K562 (cell line): Measurements from ENCODE around the gene ELMO3. TPM values are rescaled to one million over a fixed set of nuclear protein-coding genes. Genes with fewer than 3 reads are reported as not detected.

Experiments used
- ATAC-seq: fragments of 200-7000 bp; cut with Tn5 transposase; 3 replicates; pipeline ENCODE4 v1.9.1; 2020; ENCODE audit warnings: moderate library complexity
- BruUV-seq: library from RNA; stranded (reverse); fragments of 400-500 nt; replicated peaks from 2 replicates; lab custom pipeline; 2021; lab: Mats Ljungman, UMichigan
- CTCF ChIA-PET: fragments of 300-600 bp; formaldehyde crosslinking; extraction: SDS; loops from one replicate; lab custom pipeline; 2021; ENCODE audit warnings: low intra/inter-chr PET ratio; lab: Yijun Ruan, JAX
- POLR2A ChIA-PET: fragments of 300-600, 350-650 bp; sonication (Branson Sonifier 250); formaldehyde crosslinking; extraction: SDS; loops from one replicate; lab custom pipeline; 2021; ENCODE audit warnings: antibody characterized with exemption, inconsistent platforms; lab: Yijun Ruan, JAX
- DNase-seq, 4 experiments: peaks; one replicate each; pipeline versions ENCODE4 v3.0.0 to v3.0.0-alpha.2; 2011 to 2018; ENCODE audit warnings: low spot score in 3 of 4, mixed read lengths in 3 of 4; ENCODE audit errors: extremely low read depth in 1 of 4
- FAIRE-seq: peaks from 2 replicates; lab custom pipeline; 2011; peaks lifted over from hg19 to GRCh38; lab: Jason Lieb, UNC
- H2AFZ ChIP-seq: 2 replicates; pipeline ENCODE4 v1.6.0; 2011; ENCODE audit warnings: low read depth, low read length, control low read depth, inconsistent platforms
- H3K27ac ChIP-seq: fragments of 200-600 bp; 3 replicates; pipeline ENCODE4 v1.8.0; 2011; ENCODE audit warnings: low read depth, mild to moderate bottlenecking, control low read depth, inconsistent platforms, low read length, moderate library complexity, mixed read lengths; ENCODE audit errors: extremely low read depth
- H3K27me3 ChIP-seq, 2 experiments: fragments of 300-600 bp in 1 of 2; 2 replicates in 1 of 2; 3 replicates in 1 of 2; pipeline versions ENCODE4 v1.6.0 to v1.8.0; 2011; ENCODE audit warnings: inconsistent platforms in 2 of 2, low read length in 2 of 2, mild to moderate bottlenecking in 1 of 2, mixed read lengths in 1 of 2, moderate library complexity in 1 of 2; ENCODE audit not compliant: control insufficient read depth in 2 of 2, insufficient read depth in 2 of 2
- H3K36me3 ChIP-seq: fragments of 300-600 bp; 3 replicates; pipeline ENCODE4 v1.8.0; 2011; ENCODE audit warnings: mild to moderate bottlenecking, low read length, inconsistent platforms; ENCODE audit not compliant: control insufficient read depth, insufficient read depth
- H3K4me1 ChIP-seq, 2 experiments: fragments of 200-600 bp in 1 of 2; replicated peaks in 1 of 2; 2 replicates in 1 of 2; 3 replicates in 1 of 2; pipeline versions ENCODE4 v1.5.1 to v1.8.0; 2011; ENCODE audit warnings: inconsistent platforms in 2 of 2, low read length in 2 of 2, mild to moderate bottlenecking in 1 of 2, mixed read lengths in 1 of 2, moderate library complexity in 1 of 2; ENCODE audit not compliant: control insufficient read depth in 2 of 2, insufficient read depth in 2 of 2
- H3K4me2 ChIP-seq: 2 replicates; pipeline ENCODE4 v1.6.1; 2011; ENCODE audit warnings: low read length, control low read depth, inconsistent platforms, mixed read lengths; ENCODE audit not compliant: insufficient read depth
- H3K4me3 ChIP-seq: fragments of 200-600 bp; sonication (generic), shearing (Covaris generic); 2 replicates; pipeline ENCODE4 v1.5.1; 2016; ENCODE audit warnings: control low read depth, inconsistent platforms
- H3K79me2 ChIP-seq: fragments of 200-600 bp; 3 replicates; pipeline ENCODE4 v1.8.0; 2011; ENCODE audit warnings: low read length, inconsistent platforms; ENCODE audit not compliant: control insufficient read depth, insufficient read depth
- H3K9ac ChIP-seq, 2 experiments: 2 replicates each; pipeline versions ENCODE4 v1.6.0 to v1.6.1; 2011; ENCODE audit warnings: low read depth in 2 of 2, low read length in 2 of 2, control low read depth in 1 of 2, inconsistent platforms in 1 of 2, mild to moderate bottlenecking in 1 of 2, mixed read lengths in 1 of 2; ENCODE audit not compliant: insufficient read depth in 1 of 2
- H3K9me1 ChIP-seq: one replicate; pipeline ENCODE4 v1.6.0; 2011; ENCODE audit warnings: inconsistent platforms, mild to moderate bottlenecking, low read length, moderate library complexity; ENCODE audit not compliant: control insufficient read depth, insufficient read depth
- H3K9me3 ChIP-seq: replicated peaks from 2 replicates; pipeline ENCODE4 v1.5.1; 2011; ENCODE audit warnings: low read depth, low read length, inconsistent platforms; ENCODE audit not compliant: control insufficient read depth, insufficient read depth
- H4K20me1 ChIP-seq: replicated peaks from 2 replicates; pipeline ENCODE4 v1.6.1; 2011; ENCODE audit warnings: low read length, inconsistent platforms, mixed read lengths; ENCODE audit not compliant: control insufficient read depth, insufficient read depth
- EGR1 ChIP-seq: fragments of 450-650 bp; conservative IDR thresholded peaks from 2 replicates; pipeline ENCODE4 v1.6.1; 2017; ENCODE audit warnings: mild to moderate bottlenecking
- LCOR ChIP-seq: sonication (generic); formaldehyde crosslinking; IDR thresholded peaks from 2 replicates; pipeline ENCODE4 v1.8.0; 2022; ENCODE audit warnings: mild to moderate bottlenecking, missing genetic modification reagents
- NCOA2 ChIP-seq, 2 experiments: fragments of 450-650 bp; IDR thresholded peaks; 2 replicates each; pipeline ENCODE4 v1.6.1; 2018; ENCODE audit warnings: mild to moderate bottlenecking in 2 of 2, moderate library complexity in 1 of 2; ENCODE audit not compliant: partially characterized antibody in 2 of 2
- OTX1 ChIP-seq: fragments of 450-650 bp; formaldehyde crosslinking; IDR thresholded peaks from 2 replicates; pipeline ENCODE4 v1.4.0; 2022; ENCODE audit warnings: mild to moderate bottlenecking
- POLR2A ChIP-seq: fragments of 450-650 bp; conservative IDR thresholded peaks from 2 replicates; pipeline ENCODE4 v1.6.1; 2016
- SNRNP70 ChIP-seq: fragments of 200-400 bp; formaldehyde crosslinking; optimal IDR thresholded peaks from 2 replicates; pipeline ENCODE3; 2017; ENCODE audit warnings: low read depth, low read length
- TRIM28 ChIP-seq: fragments of 450-650 bp; IDR thresholded peaks from 2 replicates; pipeline ENCODE4 v1.6.1; 2017
- WHSC1 ChIP-seq: IDR thresholded peaks from one replicate; pipeline ENCODE4 v1.6.1; 2012; ENCODE audit warnings: low read length, control low read depth, inconsistent platforms
- ZNF134 ChIP-seq: fragments of 250-450 bp; sonication (Bioruptor Pico); conservative IDR thresholded peaks from 2 replicates; pipeline ENCODE4 v1.4.0; 2020
- ZNF668 ChIP-seq: fragments of 250-450 bp; sonication (Bioruptor Pico); IDR thresholded peaks from 2 replicates; pipeline ENCODE4 v1.8.0; 2022; ENCODE audit warnings: mild to moderate bottlenecking, inconsistent platforms
- whole genome bisulfite sequencing: fragments of 100-300 bp; shearing (Covaris generic); methylation state at CpG from one replicate; pipeline ENCODE4 v1.1.6; 2016; ENCODE audit warnings: low coverage, mixed read lengths; ENCODE audit not compliant: insufficient coverage; ENCODE audit errors: missing lambda C conversion rate; 5-methylcytosine and 5-hydroxymethylcytosine counted together
- in situ Hi-C: fragments of 300-500 bp; cut with MboI; formaldehyde crosslinking; loops from 4 replicates; pipeline ENCODE4 v1.15.0; 2018; ENCODE audit warnings: inconsistent platforms, mixed read lengths
- intact Hi-C: fragments of 100-400 bp; cut with micrococcal nuclease; formaldehyde crosslinking; loops from 2 replicates; pipeline ENCODE4 v1.14.2; 2022
- polyA plus RNA-seq, 8 experiments: library from polyadenylated mRNA; depleted of rRNA in 4 of 8; stranded (reverse) in 5 of 8; unstranded in 3 of 8; fragments of >200 nt; fragmentation: Nextera tagmentation in 2 of 8; fragmentation: Illumina TruSeq in 1 of 8; extraction: Ambion mirVana in 2 of 8; extraction: Trizol in 1 of 8; gene quantifications; 2 replicates each; pipeline versions ENCODE4 v1.2.1 to v1.2.3, GENCODE V29; 2011 to 2014; ENCODE audit warnings: inconsistent platforms in 1 of 8, missing spikeins in 1 of 8
- total RNA-seq, 7 experiments: library from RNA; depleted of rRNA in 6 of 7; stranded (reverse); fragments of >200 nt in 6 of 7; fragmentation: Illumina TruSeq in 2 of 7; extraction: Trizol in 2 of 7; gene quantifications; 2 replicates each; pipeline versions ENCODE4 v1.2.1 to v1.2.3, GENCODE V29; 2011 to 2021; ENCODE audit warnings: low replicate concordance in 1 of 7
- TF ChIP-seq, protein P1 (sequence below): fragments of 250-450 bp; sonication (Bioruptor Pico); IDR thresholded peaks from 2 replicates; pipeline ENCODE4 v1.6.1; 2021; ENCODE audit warnings: mild to moderate bottlenecking
- TF ChIP-seq, protein P2 (sequence below): fragments of 450-650 bp; conservative IDR thresholded peaks from 2 replicates; pipeline ENCODE4 v1.6.1; 2016; ENCODE audit warnings: missing genetic modification characterization, low read depth, mild to moderate bottlenecking, missing compliant biosample characterization, moderate library complexity
- TF ChIP-seq, protein P3 (sequence below): fragments of 250-450 bp; sonication (Bioruptor Pico); IDR thresholded peaks from 2 replicates; pipeline ENCODE4 v1.8.0; 2021; ENCODE audit warnings: moderate library complexity, mild to moderate bottlenecking, inconsistent platforms
- TF ChIP-seq, protein P4 (sequence below): fragments of 250-450 bp; sonication (Bioruptor Pico); IDR thresholded peaks from 2 replicates; pipeline ENCODE4 v1.8.0; 2022; ENCODE audit warnings: moderate library complexity, mild to moderate bottlenecking, inconsistent platforms

The ELMO3 gene
- total and polyA plus RNA-seq, 9 of the 15 experiments (the other 6 are each of a cell fraction or from before 2014, with no cell fraction given) = 0.04 to 5.1 (median 1.5) TPM

DNA sequence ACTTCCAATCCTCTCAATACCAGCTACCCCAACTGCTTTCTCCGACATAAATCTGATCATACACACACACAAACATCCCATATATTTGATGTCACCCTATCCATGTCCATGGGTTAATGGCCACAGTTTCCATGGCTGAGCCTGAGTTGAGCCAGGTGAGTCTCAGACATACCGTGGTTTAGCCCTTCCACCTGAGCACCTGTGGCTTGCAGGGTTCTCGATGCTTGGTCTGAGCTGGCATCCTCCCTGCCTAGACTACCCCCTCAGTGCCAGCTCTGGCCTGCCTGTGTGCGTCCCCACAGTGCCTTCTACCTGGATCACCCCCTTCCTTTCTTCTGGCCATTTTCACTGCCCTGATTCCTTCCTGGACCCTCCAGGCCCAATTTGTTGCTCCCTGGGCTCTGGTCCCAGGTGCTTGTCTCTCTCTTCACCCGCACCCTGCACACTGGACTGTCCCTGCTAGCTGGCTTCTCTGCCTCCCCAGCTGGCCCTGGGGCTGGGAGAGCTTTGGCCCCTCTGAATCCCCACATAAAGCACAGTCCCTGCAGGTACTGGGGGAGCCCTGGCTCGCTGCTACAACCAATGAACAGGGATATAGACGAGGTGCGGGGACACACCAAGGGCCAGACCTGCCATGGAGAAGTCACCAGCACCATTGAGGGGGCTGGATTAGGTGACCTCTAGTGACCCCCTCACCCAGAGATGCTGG lies 7.4 kb downstream of the ELMO3 start:
- DNase-seq = no peak
- Histone ChIP-seq H3K27me3 (no peaks in the 10 kb centered on the region), H4K20me1 (no peaks in the 10 kb centered on the region; the same call in 1 of the 2 replicates), H2AFZ (no peak overlapping the region), H3K9me1 (peaks cover 3% of the 10 kb centered on the region), H3K4me3 (no peak overlapping the region), H3K4me1 (peaks cover 10 to 58% of the 10 kb centered on the region in 2 experiments; a peak in 4 of 5 replicates), H3K36me3 (peaks cover 37% of the 10 kb centered on the region; the same call in 2 of the 3 replicates), H3K9me3 (no peaks in the 10 kb centered on the region), H3K9ac (peak overlapping the region in 1 of 2 experiments; percentile 80; a peak in 1 of 4 replicates), H3K79me2 (no peaks in the 10 kb centered on the region), H3K27ac (no peak overlapping the region), H3K4me2 (no peak overlapping the region)
- CTCF ChIA-PET = no interaction called here
- TF ChIP-seq POLR2A (peak; percentile 47), LCOR (CRISPR knock-in tag) (no peak)
- 83% methylated on average over 8 of the region's 8 CpGs for WGBS
- POLR2A ChIA-PET = interaction anchor here (0.6 to 3.8 kb wide), 3 partner anchors 12 to 270 kb away, joined by 3 to 21 read pairs (median 3); partner anchors contain the start of gene E2F4
- in situ Hi-C loops (no loop called here), intact Hi-C loops (no loop called here)
- ATAC-seq = no peak
- no peak for FAIRE-seq
- BruUV-seq = no TSS peak

DNA sequence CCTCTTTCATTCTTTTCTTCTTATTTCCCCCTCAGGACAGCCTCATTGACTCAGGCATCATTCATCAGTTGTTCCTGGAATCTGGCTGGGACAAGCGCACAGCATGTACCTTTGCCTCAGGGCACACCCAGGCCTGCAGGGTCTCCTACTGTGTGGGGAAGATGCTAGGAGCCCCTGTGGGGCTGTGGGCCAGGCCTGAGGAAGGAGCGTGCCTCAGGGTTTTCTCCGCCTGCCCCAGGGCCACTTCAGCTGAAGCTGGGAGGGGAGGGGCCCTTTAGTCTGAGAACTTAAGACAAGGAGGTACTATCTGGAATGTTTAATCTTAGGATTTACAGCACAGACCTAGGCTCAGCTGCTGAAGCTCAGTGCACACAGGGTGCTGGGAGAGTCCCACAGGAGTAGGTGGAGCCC lies 7.9 kb downstream of the ELMO3 start:
- H4K20me1 ChIP-seq = no peaks in the 10 kb centered on the region; the same call in 1 of the 2 replicates
- no peak overlapping the region for H3K4me3 ChIP-seq
- ATAC-seq (peak; percentile 44), FAIRE-seq (peak; percentile 55), DNase-seq (peak in 1 of 4 experiments; percentile 37)
- in situ Hi-C loops (no loop called here), intact Hi-C loops (no loop called here)
- H3K4me1 ChIP-seq = peaks cover 10 to 56% of the 10 kb centered on the region in 2 experiments; a peak in 4 of 5 replicates
- H3K27ac ChIP-seq = no peak overlapping the region
- ChIA-PET CTCF (no interaction called here), POLR2A (interaction anchor here (0.6 to 3.8 kb wide), 5 partner anchors 11 to 269 kb away, joined by 3 to 21 read pairs (median 6); partner anchors contain the start of genes E2F4 and TMEM208)
- no TSS peak for BruUV-seq
- H3K27me3 ChIP-seq = no peaks in the 10 kb centered on the region
- H3K9me1 ChIP-seq = peaks cover 3% of the 10 kb centered on the region
- H3K4me2 ChIP-seq = no peak overlapping the region
- H3K79me2 ChIP-seq = no peaks in the 10 kb centered on the region
- TF ChIP-seq, protein P1, sequence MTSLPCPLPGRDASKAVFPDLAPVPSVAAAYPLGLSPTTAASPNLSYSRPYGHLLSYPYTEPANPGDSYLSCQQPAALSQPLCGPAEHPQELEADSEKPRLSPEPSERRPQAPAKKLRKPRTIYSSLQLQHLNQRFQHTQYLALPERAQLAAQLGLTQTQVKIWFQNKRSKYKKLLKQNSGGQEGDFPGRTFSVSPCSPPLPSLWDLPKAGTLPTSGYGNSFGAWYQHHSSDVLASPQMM (CRISPR knock-in tag) = no peak
- TF ChIP-seq NCOA2 (IDR thresholded peaks at IDR 0.05; ENCODE audit: partially characterized antibody in 2 of 2) (no peak), ZNF134 (no peak), TRIM28 (no peak), ZNF668 (CRISPR knock-in tag) (no peak), EGR1 (no peak), SNRNP70 (no peak), WHSC1 (no peak), OTX1 (no peak)
- TF ChIP-seq, protein P2, sequence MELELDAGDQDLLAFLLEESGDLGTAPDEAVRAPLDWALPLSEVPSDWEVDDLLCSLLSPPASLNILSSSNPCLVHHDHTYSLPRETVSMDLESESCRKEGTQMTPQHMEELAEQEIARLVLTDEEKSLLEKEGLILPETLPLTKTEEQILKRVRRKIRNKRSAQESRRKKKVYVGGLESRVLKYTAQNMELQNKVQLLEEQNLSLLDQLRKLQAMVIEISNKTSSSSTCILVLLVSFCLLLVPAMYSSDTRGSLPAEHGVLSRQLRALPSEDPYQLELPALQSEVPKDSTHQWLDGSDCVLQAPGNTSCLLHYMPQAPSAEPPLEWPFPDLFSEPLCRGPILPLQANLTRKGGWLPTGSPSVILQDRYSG = no peak
- TF ChIP-seq, protein P3, sequence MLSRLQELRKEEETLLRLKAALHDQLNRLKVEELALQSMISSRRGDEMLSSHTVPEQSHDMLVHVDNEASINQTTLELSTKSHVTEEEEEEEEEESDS (CRISPR knock-in tag) = no peak
- TF ChIP-seq, protein P4, sequence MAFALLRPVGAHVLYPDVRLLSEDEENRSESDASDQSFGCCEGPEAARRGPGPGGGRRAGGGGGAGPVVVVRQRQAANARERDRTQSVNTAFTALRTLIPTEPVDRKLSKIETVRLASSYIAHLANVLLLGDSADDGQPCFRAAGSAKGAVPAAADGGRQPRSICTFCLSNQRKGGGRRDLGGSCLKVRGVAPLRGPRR (CRISPR knock-in tag) = no peak
- H3K36me3 ChIP-seq = peaks cover 31% of the 10 kb centered on the region; the same call in 2 of the 3 replicates
- H2AFZ ChIP-seq = no peak overlapping the region
- H3K9me3 ChIP-seq = no peaks in the 10 kb centered on the region
- H3K9ac ChIP-seq = peak overlapping the region in 1 of 2 experiments; percentile 80; a peak in 3 of 4 replicates
- 82% methylated on average over 3 of the region's 3 CpGs for WGBS
